Common myeloid progenitor, CD34-positive (primary cell): ENCODE measurements around the gene UTP14A. TPM values are rescaled to one million over a fixed set of nuclear protein-coding genes. Genes with fewer than 3 reads are reported as not detected.
"Not testable (repeated sequence)": the region's sequence is repeated elsewhere in the genome, so short reads cannot be mapped to it uniquely, and the experiment has no call there.

Experiments used
- CTCF ChIA-PET: fragments of 350-600 bp; sonication (Branson Sonifier 250); formaldehyde crosslinking; loops from one replicate; lab custom pipeline; 2021; ENCODE audit warnings: antibody characterized with exemption; lab: Charles Lee
- POLR2A ChIA-PET: fragments of 350-600 bp; sonication (Branson Sonifier 250); formaldehyde crosslinking; loops from one replicate; lab custom pipeline; 2021; ENCODE audit warnings: antibody characterized with exemption; lab: Charles Lee
- DNase-seq, 3 donors: peaks; one replicate each; pipeline versions ENCODE4 v3.0.0 to v3.0.0-alpha.2; 2013
- H3K27ac ChIP-seq, 2 experiments: 1 replicate in 1 of 2; 2 replicates in 1 of 2; pipeline ENCODE4 v1.7.0; 2013; ENCODE audit warnings: inconsistent platforms in 2 of 2, low read length in 2 of 2, mild to moderate bottlenecking in 2 of 2, low read depth in 1 of 2, moderate library complexity in 1 of 2; ENCODE audit not compliant: severe bottlenecking in 2 of 2, insufficient read depth in 1 of 2, poor library complexity in 1 of 2
- H3K27me3 ChIP-seq, 5 experiments: replicated peaks in 2 of 5; 1 replicate in 3 of 5; 2 replicates in 2 of 5; pipeline versions ENCODE4 v1.6.1 to v1.7.0; 2013; ENCODE audit warnings: low read length in 4 of 5, mild to moderate bottlenecking in 2 of 5, moderate library complexity in 2 of 5, inconsistent platforms in 1 of 5; ENCODE audit not compliant: insufficient read depth in 5 of 5, control insufficient read depth in 4 of 5
- H3K36me3 ChIP-seq, 4 experiments: 1 replicate in 2 of 4; 2 replicates in 2 of 4; pipeline versions ENCODE4 v1.6.1 to v1.7.0; 2013; ENCODE audit warnings: low read length in 3 of 4, control low read depth in 1 of 4, mild to moderate bottlenecking in 1 of 4; ENCODE audit not compliant: control insufficient read depth in 4 of 4, insufficient read depth in 4 of 4
- H3K4me1 ChIP-seq, 4 experiments: 1 replicate in 3 of 4; 2 replicates in 1 of 4; pipeline versions ENCODE4 v1.6.1 to v1.7.1; 2013; ENCODE audit warnings: low read length in 3 of 4, mild to moderate bottlenecking in 3 of 4, control low read depth in 1 of 4, inconsistent platforms in 1 of 4, moderate library complexity in 1 of 4; ENCODE audit not compliant: control insufficient read depth in 4 of 4, insufficient read depth in 4 of 4; ENCODE audit errors: control extremely low read depth in 1 of 4
- H3K4me3 ChIP-seq, 7 experiments: 1 replicate in 4 of 7; 2 replicates in 3 of 7; pipeline versions ENCODE4 v1.5.1 to v1.7.0; 2013; ENCODE audit warnings: mild to moderate bottlenecking in 7 of 7, low read length in 6 of 7, moderate library complexity in 6 of 7, inconsistent platforms in 2 of 7, low read depth in 2 of 7, control low read depth in 1 of 7; ENCODE audit not compliant: insufficient read depth in 4 of 7, control insufficient read depth in 1 of 7; ENCODE audit errors: extremely low read depth in 1 of 7
- H3K9me3 ChIP-seq, 5 experiments: 1 replicate in 4 of 5; 2 replicates in 1 of 5; pipeline versions ENCODE4 v1.6.1 to v1.7.1; 2013; ENCODE audit warnings: low read length in 4 of 5, mild to moderate bottlenecking in 2 of 5, inconsistent platforms in 1 of 5, low read depth in 1 of 5, moderate library complexity in 1 of 5; ENCODE audit not compliant: control insufficient read depth in 4 of 5, insufficient read depth in 2 of 5; ENCODE audit errors: control extremely low read depth in 1 of 5
- WGBS: methylation state at CpG from one replicate; pipeline ENCODE4 v1.1.5; 2013; ENCODE audit not compliant: insufficient coverage; 5-methylcytosine and 5-hydroxymethylcytosine counted together
- polyA plus RNA-seq: library from polyadenylated mRNA; unstranded; fragments of 120-200 nt; gene quantifications from one replicate; pipeline ENCODE4 v1.2.1, GENCODE V29; 2013

Gene UTP14A, protein sequence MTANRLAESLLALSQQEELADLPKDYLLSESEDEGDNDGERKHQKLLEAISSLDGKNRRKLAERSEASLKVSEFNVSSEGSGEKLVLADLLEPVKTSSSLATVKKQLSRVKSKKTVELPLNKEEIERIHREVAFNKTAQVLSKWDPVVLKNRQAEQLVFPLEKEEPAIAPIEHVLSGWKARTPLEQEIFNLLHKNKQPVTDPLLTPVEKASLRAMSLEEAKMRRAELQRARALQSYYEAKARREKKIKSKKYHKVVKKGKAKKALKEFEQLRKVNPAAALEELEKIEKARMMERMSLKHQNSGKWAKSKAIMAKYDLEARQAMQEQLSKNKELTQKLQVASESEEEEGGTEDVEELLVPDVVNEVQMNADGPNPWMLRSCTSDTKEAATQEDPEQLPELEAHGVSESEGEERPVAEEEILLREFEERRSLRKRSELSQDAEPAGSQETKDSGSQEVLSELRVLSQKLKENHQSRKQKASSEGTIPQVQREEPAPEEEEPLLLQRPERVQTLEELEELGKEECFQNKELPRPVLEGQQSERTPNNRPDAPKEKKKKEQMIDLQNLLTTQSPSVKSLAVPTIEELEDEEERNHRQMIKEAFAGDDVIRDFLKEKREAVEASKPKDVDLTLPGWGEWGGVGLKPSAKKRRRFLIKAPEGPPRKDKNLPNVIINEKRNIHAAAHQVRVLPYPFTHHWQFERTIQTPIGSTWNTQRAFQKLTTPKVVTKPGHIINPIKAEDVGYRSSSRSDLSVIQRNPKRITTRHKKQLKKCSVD
- polyA plus RNA-seq = 29.0 TPM

DNA sequence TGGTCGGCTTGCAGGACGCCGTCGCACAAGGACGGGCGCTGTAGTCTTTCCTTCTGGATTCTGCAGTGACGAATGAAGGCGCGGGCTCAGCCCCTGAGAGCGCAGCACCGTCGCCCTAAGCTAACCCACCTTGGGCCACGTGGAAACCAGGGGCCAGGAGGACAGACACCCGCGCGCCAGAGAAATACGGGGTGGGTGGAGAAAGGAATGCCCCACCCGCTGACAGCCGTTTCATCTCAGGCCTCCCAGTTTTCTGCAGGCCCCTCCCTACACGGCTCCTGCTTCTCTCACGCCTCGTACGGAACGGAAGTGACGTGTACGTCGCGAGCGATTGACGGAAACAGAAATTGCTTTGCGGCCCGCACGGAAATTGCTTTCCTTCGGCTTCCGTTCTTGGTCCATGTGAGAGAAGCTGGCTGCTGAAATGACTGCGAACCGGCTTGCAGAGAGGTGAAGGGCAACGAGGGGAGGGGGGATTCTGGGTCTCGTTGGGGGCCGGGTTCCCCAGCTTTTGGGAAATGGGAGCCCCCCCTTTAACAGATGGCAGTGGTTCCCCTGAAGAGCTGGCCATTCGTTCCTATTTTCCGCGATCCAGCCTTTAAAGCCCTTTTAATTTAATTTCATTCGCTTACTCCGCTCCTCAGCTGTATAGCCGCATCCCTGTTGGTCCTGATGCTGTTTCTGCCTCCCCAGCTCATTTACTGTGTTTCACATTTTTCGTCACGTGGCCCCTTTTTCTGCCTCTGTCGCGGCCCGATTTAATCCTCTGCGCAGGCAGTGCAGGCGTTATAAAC, at the start of gene UTP14A:
TSS of gene UTP14A (plus strand) at position 378 of the 794 bp plus-strand sequence. CDS start at position 425, 47 bp downstream.
- Histone ChIP-seq H3K4me1 (peaks cover 4 to 7% (median 6%) of the 10 kb centered on the region in 4 experiments), H3K27me3 (no peaks in the 10 kb centered on the region), H3K9me3 (no peaks in the 10 kb centered on the region), H3K4me3 (peak within 1 kb of the TSS; percentile 61 to 88 (median 74)), H3K27ac (peak within 1 kb of the TSS; percentile 40 to 77), H3K36me3 (peaks cover 0 to 21% (median 11%) of the 10 kb centered on the region in 4 experiments)
- 37% methylated on average over 50 of the region's 53 CpGs for WGBS
- POLR2A ChIA-PET = no interaction called here
- CTCF ChIA-PET = interaction anchor here (0.7 to 1.5 kb wide), 9 partner anchors 9 to 348 kb away, joined by 3 to 7 read pairs (median 3); no protein-coding TSS in a partner anchor
- peak; percentile 91 to 96 (median 94) for DNase-seq

DNA sequence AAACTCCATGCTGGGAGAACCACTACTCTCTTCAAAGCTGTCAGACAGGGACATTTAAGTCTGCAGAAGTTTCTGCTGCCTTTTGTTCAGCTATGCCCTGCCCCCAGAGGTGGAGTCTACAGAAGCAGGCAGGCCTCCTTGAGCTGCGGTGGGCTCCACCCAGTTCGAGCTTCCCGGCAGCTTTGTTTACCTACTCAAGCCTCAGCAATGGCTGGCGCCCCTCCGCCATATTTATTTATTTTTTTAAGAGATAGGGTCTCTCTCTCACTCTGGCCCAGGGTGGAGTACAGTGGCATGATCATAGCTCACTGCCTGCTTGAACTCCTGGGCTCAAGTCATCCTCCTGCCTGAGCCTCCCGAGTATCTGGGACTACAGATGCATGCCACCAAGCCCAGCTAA, 46.8 kb upstream of the UTP14A start:
- POLR2A ChIA-PET, DNase-seq, H3K4me3 ChIP-seq, H3K4me1 ChIP-seq, H3K27ac ChIP-seq, H3K27me3 ChIP-seq, H3K9me3 ChIP-seq, CTCF ChIA-PET, H3K36me3 ChIP-seq: not testable (repeated sequence)
- 86% methylated on average over 1 of the region's 6 CpGs for WGBS

DNA sequence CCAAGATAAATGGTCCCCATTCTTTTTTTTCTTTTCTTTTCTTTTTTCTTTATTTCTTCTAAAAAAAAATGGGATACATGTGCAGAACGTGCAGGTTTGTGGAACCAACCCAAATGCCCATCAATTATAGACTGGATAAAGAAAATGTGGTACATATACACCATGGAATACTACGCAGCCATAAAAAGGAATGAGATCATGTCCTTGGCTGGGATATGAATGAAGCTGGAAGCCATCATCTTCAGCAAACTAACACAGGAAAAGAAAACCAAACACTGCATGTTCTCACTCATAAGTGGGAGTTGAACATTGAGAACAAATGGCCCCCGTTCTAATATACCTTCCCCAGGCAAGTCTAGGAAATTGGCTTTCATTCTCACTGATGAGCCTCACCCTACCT, 39.6 kb upstream of the UTP14A start:
- DNase-seq, CTCF ChIA-PET, H3K27me3 ChIP-seq, H3K4me3 ChIP-seq, H3K4me1 ChIP-seq, H3K27ac ChIP-seq, H3K36me3 ChIP-seq, H3K9me3 ChIP-seq: not testable (repeated sequence)
- 75% methylated on average over 1 of the region's 3 CpGs for WGBS
- POLR2A ChIA-PET = interaction anchor here (0.6 kb wide), 1 partner anchor 59 kb away, joined by 3 read pairs; no protein-coding TSS in a partner anchor

DNA sequence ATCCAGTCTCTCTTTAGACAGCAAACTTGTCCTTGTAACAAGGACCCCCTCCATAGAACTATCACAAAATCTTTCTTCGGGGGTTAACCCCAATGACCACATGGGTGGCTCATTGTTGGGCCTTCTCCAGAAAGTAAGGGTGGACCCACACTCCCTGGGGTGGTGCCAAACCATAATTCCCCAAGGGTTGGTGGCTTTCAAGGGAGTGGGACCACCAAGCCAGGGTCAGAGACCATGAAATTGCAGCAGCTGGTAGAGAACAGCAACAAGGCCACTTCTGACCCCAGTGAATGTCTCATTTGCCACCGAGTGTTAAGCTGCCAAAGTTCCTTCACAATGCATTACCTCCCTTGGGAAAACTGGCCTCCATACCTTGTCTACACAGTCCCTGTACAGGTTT, 33.4 kb upstream of the UTP14A start:
- DNase-seq = no peak
- no peaks in the 10 kb centered on the region for H3K27me3 ChIP-seq
- ChIA-PET CTCF (no interaction called here), POLR2A (no interaction called here)
- WGBS = 100% methylated on average over 2 of the region's 2 CpGs
- no peaks in the 10 kb centered on the region for H3K36me3 ChIP-seq
- H3K4me3 ChIP-seq = no peak overlapping the region
- H3K4me1 ChIP-seq = peaks cover 0 to 3% (median 0%) of the 10 kb centered on the region in 4 experiments
- H3K9me3 ChIP-seq = no peaks in the 10 kb centered on the region
- H3K27ac ChIP-seq = no peak overlapping the region

DNA sequence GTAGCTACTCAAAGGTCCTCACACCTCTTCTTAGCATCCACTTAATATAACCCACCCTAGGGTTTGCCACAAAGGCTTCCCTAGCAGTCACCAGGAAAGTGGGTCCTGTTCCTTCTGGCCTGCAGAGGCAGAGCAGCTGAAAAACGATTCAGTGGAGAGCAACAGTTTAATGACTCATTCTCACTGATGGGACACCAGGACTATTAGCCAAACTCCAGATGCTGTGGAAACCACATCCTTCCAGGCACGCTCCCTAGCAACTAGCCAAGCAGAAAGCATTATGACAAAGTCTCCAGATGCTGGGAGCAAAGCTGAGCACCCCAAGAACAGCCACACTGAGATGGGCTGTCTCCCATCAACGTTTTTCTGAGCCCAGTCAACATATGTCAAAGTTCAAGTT, 30.3 kb upstream of the UTP14A start:
- Histone ChIP-seq H3K27me3 (no peaks in the 10 kb centered on the region), H3K36me3 (no peaks in the 10 kb centered on the region), H3K27ac (no peak overlapping the region), H3K4me1 (peaks cover 0 to 4% (median 0%) of the 10 kb centered on the region in 4 experiments), H3K9me3 (peaks cover 0 to 3% (median 0%) of the 10 kb centered on the region in 5 experiments), H3K4me3 (no peak overlapping the region)
- ChIA-PET CTCF (no interaction called here), POLR2A (no interaction called here)
- DNase-seq = peak; percentile 21 to 69 (median 66)
- 51% methylated on average over 3 of the region's 3 CpGs for WGBS

DNA sequence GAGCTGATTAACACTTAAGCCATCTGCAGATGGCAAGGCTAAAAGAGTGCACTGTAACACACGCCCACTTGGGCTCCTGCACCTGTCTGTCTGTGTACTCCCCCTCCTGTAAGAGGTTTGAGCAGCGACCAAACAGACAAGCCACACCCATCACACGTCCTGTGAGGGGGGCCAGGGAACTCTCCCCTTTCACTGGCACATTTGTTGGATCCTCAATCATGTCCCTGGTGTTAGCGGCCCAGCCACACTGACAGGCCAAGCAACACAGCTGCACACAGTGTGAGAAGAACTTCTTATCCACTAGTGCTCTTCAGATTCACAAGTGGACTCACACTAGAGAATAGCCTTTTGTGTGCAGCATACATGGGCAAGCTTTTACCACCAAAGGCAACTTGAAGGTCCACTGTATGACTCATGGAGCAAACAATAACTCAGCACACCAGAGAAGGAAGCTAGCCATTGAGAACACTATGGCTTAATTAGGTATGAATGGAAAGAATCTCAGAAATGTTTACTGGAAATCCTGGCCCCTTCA, 29.1 kb upstream of the UTP14A start:
- peaks cover 0 to 4% (median 0%) of the 10 kb centered on the region in 4 experiments for H3K4me1 ChIP-seq
- H3K9me3 ChIP-seq = peaks cover 0 to 3% (median 0%) of the 10 kb centered on the region in 5 experiments
- no peaks in the 10 kb centered on the region for H3K36me3 ChIP-seq
- POLR2A ChIA-PET = interaction anchor here (0.6 kb wide), 1 partner anchor 9 kb away, joined by 4 read pairs; no protein-coding TSS in a partner anchor
- WGBS = 75% methylated on average over 2 of the region's 4 CpGs
- no peaks in the 10 kb centered on the region for H3K27me3 ChIP-seq
- no peak overlapping the region for H3K27ac ChIP-seq
- no peak for DNase-seq
- no peak overlapping the region for H3K4me3 ChIP-seq
- CTCF ChIA-PET = no interaction called here
